K562 (cell line): ENCODE data around the gene CEMIP. TPM values are rescaled to one million over a fixed set of nuclear protein-coding genes. Genes with fewer than 3 reads are reported as not detected.

Experiments
- AFF4 ChIP-seq: sonication (generic); formaldehyde crosslinking; IDR thresholded peaks from 2 replicates; pipeline ENCODE4 v1.8.0; 2023; ENCODE audit warnings: mild to moderate bottlenecking, missing genetic modification reagents
- BMI1 ChIP-seq: fragments of 150-350 bp; IDR thresholded peaks from 2 replicates; pipeline ENCODE4 v1.6.1; 2014; ENCODE audit warnings: low read length
- ELK3 ChIP-seq: fragments of 450-650 bp; formaldehyde crosslinking; IDR thresholded peaks from 2 replicates; pipeline ENCODE4 v1.4.0; 2020; ENCODE audit warnings: mild to moderate bottlenecking
- ERF ChIP-seq: fragments of 450-650 bp; formaldehyde crosslinking; IDR thresholded peaks from 2 replicates; pipeline ENCODE4 v1.4.0; 2020; ENCODE audit warnings: mild to moderate bottlenecking, mixed read lengths
- FOXK1 ChIP-seq: sonication (generic); formaldehyde crosslinking; IDR thresholded peaks from 2 replicates; pipeline ENCODE4 v1.8.0; 2022; ENCODE audit warnings: missing genetic modification reagents, mild to moderate bottlenecking, borderline replicate concordance
- FOXM1 ChIP-seq, 2 experiments: fragments of 450-650 bp in 1 of 2; sonication (generic) in 1 of 2; formaldehyde crosslinking in 1 of 2; IDR thresholded peaks; 2 replicates each; pipeline versions ENCODE4 v1.6.1 to v1.9.0; 2017 to 2022; ENCODE audit warnings: low read depth in 2 of 2, mild to moderate bottlenecking in 2 of 2, missing genetic modification reagents in 1 of 2, moderate library complexity in 1 of 2
- HLTF ChIP-seq: fragments of 450-650 bp; IDR thresholded peaks from 2 replicates; pipeline ENCODE4 v1.6.1; 2016
- L3MBTL2 ChIP-seq: fragments of 450-650 bp; IDR thresholded peaks from 2 replicates; pipeline ENCODE4 v1.6.1; 2016; ENCODE audit warnings: mild to moderate bottlenecking, moderate library complexity
- MIER1 ChIP-seq: fragments of 450-650 bp; IDR thresholded peaks from 2 replicates; pipeline ENCODE4 v1.6.1; 2016; ENCODE audit warnings: antibody characterized with exemption, mild to moderate bottlenecking, low read depth
- NFIC ChIP-seq: fragments of 450-650 bp; IDR thresholded peaks from 2 replicates; pipeline ENCODE4 v1.6.1; 2017; ENCODE audit warnings: mild to moderate bottlenecking, inconsistent platforms
- PRDM10 ChIP-seq: fragments of 450-650 bp; IDR thresholded peaks from 2 replicates; pipeline ENCODE4 v1.6.1; 2018; ENCODE audit not compliant: partially characterized antibody
- TAF15 ChIP-seq: fragments of 200-400 bp; formaldehyde crosslinking; IDR thresholded peaks from 2 replicates; pipeline ENCODE4 v1.6.1; 2017; ENCODE audit warnings: mild to moderate bottlenecking, low read depth, low read length, moderate library complexity
- YY1 ChIP-seq, 3 experiments: IDR thresholded peaks; 2 replicates each; pipeline ENCODE4 v1.6.1; 2011; ENCODE audit warnings: low read length in 2 of 3, mild to moderate bottlenecking in 2 of 3, moderate library complexity in 2 of 3, borderline replicate concordance in 1 of 3, control low read depth in 1 of 3, low read depth in 1 of 3; ENCODE audit not compliant: insufficient read depth in 3 of 3, insufficient replicate concordance in 2 of 3, control insufficient read depth in 1 of 3, insufficient read length in 1 of 3; ENCODE audit errors: extremely low read depth in 1 of 3
- ZBTB5 ChIP-seq: fragments of 450-650 bp; IDR thresholded peaks from 2 replicates; pipeline ENCODE4 v1.6.1; 2017; ENCODE audit warnings: antibody characterized with exemption
- ZNF133 ChIP-seq: fragments of 250-450 bp; sonication (Bioruptor Pico); IDR thresholded peaks from 2 replicates; pipeline ENCODE4 v1.4.0; 2020; ENCODE audit warnings: mild to moderate bottlenecking
- ZNF57 ChIP-seq: fragments of 450-650 bp; formaldehyde crosslinking; IDR thresholded peaks from 2 replicates; pipeline ENCODE4 v1.4.0; 2020; ENCODE audit warnings: mild to moderate bottlenecking, moderate library complexity
- ZNF766 ChIP-seq: fragments of 200-800 bp; sonication (Bioruptor generic); conservative IDR thresholded peaks from 2 replicates; pipeline ENCODE4 v1.6.1; 2016; ENCODE audit warnings: missing genetic modification characterization, missing compliant biosample characterization
- ZNF780A ChIP-seq: fragments of 250-450 bp; sonication (Bioruptor Pico); IDR thresholded peaks from 2 replicates; pipeline ENCODE4 v1.5.0; 2021; ENCODE audit warnings: mild to moderate bottlenecking
- polyA plus RNA-seq, 8 experiments: library from polyadenylated mRNA; depleted of rRNA in 4 of 8; stranded (reverse) in 5 of 8; unstranded in 3 of 8; fragments of >200 nt; fragmentation: Nextera tagmentation in 2 of 8; fragmentation: Illumina TruSeq in 1 of 8; extraction: Ambion mirVana in 2 of 8; extraction: Trizol in 1 of 8; gene quantifications; 2 replicates each; pipeline versions ENCODE4 v1.2.1 to v1.2.3, GENCODE V29; 2011 to 2014; ENCODE audit warnings: inconsistent platforms in 1 of 8, missing spikeins in 1 of 8
- total RNA-seq, 7 experiments: library from RNA; depleted of rRNA in 6 of 7; stranded (reverse); fragments of >200 nt in 6 of 7; fragmentation: Illumina TruSeq in 2 of 7; extraction: Trizol in 2 of 7; gene quantifications; 2 replicates each; pipeline versions ENCODE4 v1.2.1 to v1.2.3, GENCODE V29; 2011 to 2021; ENCODE audit warnings: low replicate concordance in 1 of 7

Gene CEMIP
- total and polyA plus RNA-seq, 9 of the 15 experiments (the other 6 are each of a cell fraction or from before 2014, with no cell fraction given), result 0.33 TPM; not detected in 8

GRCh38 chr15:80999623-81000036 lies 220.5 kb downstream of the CEMIP start (continued):
- no peak for TF ChIP-seq ELK3 (CRISPR knock-in tag)
- no peak for TF ChIP-seq TAF15
- TF ChIP-seq BMI1, result no peak
- TF ChIP-seq YY1 (IDR thresholded peaks at IDR 0.05; ENCODE audit: borderline replicate concordance in 1 of 3, control insufficient read depth in 1 of 3, extremely low read depth in 1 of 3, insufficient read depth in 3 of 3, insufficient read length in 1 of 3, insufficient replicate concordance in 2 of 3, low read depth in 1 of 3, low read length in 2 of 3), result no peak
- TF ChIP-seq ZNF766, result no peak
- no peak for TF ChIP-seq NFIC
- TF ChIP-seq ZNF57 (CRISPR knock-in tag), result no peak
- TF ChIP-seq ZBTB5, result no peak
- no peak for TF ChIP-seq HLTF
- TF ChIP-seq ZNF780A (CRISPR knock-in tag), result no peak
- peak; percentile 54; the same call in 1 of the 2 replicates for TF ChIP-seq L3MBTL2
- no peak for TF ChIP-seq ZNF133 (CRISPR knock-in tag)
- TF ChIP-seq AFF4 (CRISPR knock-in tag), result no peak
- TF ChIP-seq MIER1, result no peak
- no peak for TF ChIP-seq ERF (CRISPR knock-in tag)
- no peak for TF ChIP-seq PRDM10
- TF ChIP-seq FOXK1 (CRISPR knock-in tag), result no peak
- TF ChIP-seq FOXM1 (IDR thresholded peaks at IDR 0.05; ENCODE audit: low read depth), result peak; percentile 53
- TF ChIP-seq FOXM1 (CRISPR knock-in tag; IDR thresholded peaks at IDR 0.05; ENCODE audit: low read depth), result no peak
